Memory B cell (primary cell): Measurements from ENCODE around the gene RUFY2.
"Not testable (repeated sequence)": the region's sequence is repeated elsewhere in the genome, so short reads cannot be mapped to it uniquely, and the experiment has no call there.

Experiments
- ATAC-seq: fragments of 150-1000 bp; cut with Tn5 transposase; 2 replicates; pipeline ENCODE4 v1.10.0; 2021; ENCODE audit warnings: low read depth, mild to moderate bottlenecking, moderate library complexity
- DNase-seq, 2 donors: peaks; one replicate each; pipeline ENCODE4 v3.0.0; 2022; ENCODE audit warnings: low spot score in 2 of 2
- H3K27ac Mint-ChIP-seq: one replicate; pipeline ENCODE4 v1.8.0; 2022; ENCODE audit warnings: mild to moderate bottlenecking, moderate library complexity, mixed read lengths
- H3K27me3 Mint-ChIP-seq: one replicate; pipeline ENCODE4 v1.8.0; 2022; ENCODE audit warnings: mixed read lengths
- H3K36me3 Mint-ChIP-seq: one replicate; pipeline ENCODE4 v1.8.0; 2022; ENCODE audit warnings: mild to moderate bottlenecking, mixed read lengths
- H3K4me1 Mint-ChIP-seq: one replicate; pipeline ENCODE4 v1.8.0; 2022; ENCODE audit warnings: mixed read lengths
- H3K4me3 Mint-ChIP-seq: one replicate; pipeline ENCODE4 v1.8.0; 2022; ENCODE audit warnings: mild to moderate bottlenecking, moderate library complexity, mixed read lengths
- H3K9me3 Mint-ChIP-seq: one replicate; pipeline ENCODE4 v1.8.0; 2022; ENCODE audit warnings: mixed read lengths

RUFY2 gene

GRCh38 chr10:68406815-68407548 lies at the start of gene RUFY2:
Gene RUFY2, minus strand, starts transcription at chr10:68407277. Its CDS starts 88 bp downstream, at chr10:68407189.
- Mint-ChIP-seq H3K4me3 (peak within 1 kb of the TSS; percentile 94), H3K4me1 (peaks cover 12% of the 10 kb centered on the region), H3K9me3 (no peaks in the 10 kb centered on the region), H3K27ac (peak within 1 kb of the TSS; percentile 93), H3K36me3 (no peaks in the 10 kb centered on the region), H3K27me3 (no peaks in the 10 kb centered on the region)
- ATAC-seq (peak; percentile 94), DNase-seq (peak; percentile 80 to 90)

- ATAC-seq, H3K4me1 Mint-ChIP-seq, H3K9me3 Mint-ChIP-seq, DNase-seq, H3K4me3 Mint-ChIP-seq, H3K27ac Mint-ChIP-seq, H3K27me3 Mint-ChIP-seq, H3K36me3 Mint-ChIP-seq: not testable (repeated sequence)
These were observed 42.6 kb upstream of the RUFY2 start for GRCh38 chr10:68449698-68450097.

GRCh38 chr10:68446179-68446578 lies 39.1 kb upstream of the RUFY2 start:
- DNase-seq (no peak), ATAC-seq (no peak)
- Mint-ChIP-seq H3K4me3 (no peak overlapping the region), H3K27me3 (no peaks in the 10 kb centered on the region), H3K36me3 (no peaks in the 10 kb centered on the region), H3K9me3 (no peaks in the 10 kb centered on the region), H3K27ac (no peak overlapping the region), H3K4me1 (no peaks in the 10 kb centered on the region)

GRCh38 chr10:68442971-68443370 lies 35.9 kb upstream of the RUFY2 start:
- H3K27me3 Mint-ChIP-seq: no peaks in the 10 kb centered on the region
- ATAC-seq (no peak), DNase-seq (no peak)
- no peaks in the 10 kb centered on the region for H3K4me1 Mint-ChIP-seq
- no peak overlapping the region for H3K4me3 Mint-ChIP-seq
- no peaks in the 10 kb centered on the region for H3K36me3 Mint-ChIP-seq
- no peak overlapping the region for H3K27ac Mint-ChIP-seq
- no peaks in the 10 kb centered on the region for H3K9me3 Mint-ChIP-seq

GRCh38 chr10:68440898-68441297 lies 33.8 kb upstream of the RUFY2 start:
- H3K27me3 Mint-ChIP-seq: no peaks in the 10 kb centered on the region
- H3K4me3 Mint-ChIP-seq: no peak overlapping the region
- ATAC-seq (no peak), DNase-seq (no peak)
- no peaks in the 10 kb centered on the region for H3K9me3 Mint-ChIP-seq
- H3K36me3 Mint-ChIP-seq: peaks cover 2% of the 10 kb centered on the region
- H3K27ac Mint-ChIP-seq: no peak overlapping the region
- peaks cover 3% of the 10 kb centered on the region for H3K4me1 Mint-ChIP-seq

- Mint-ChIP-seq H3K4me1 (peaks cover 4% of the 10 kb centered on the region), H3K4me3 (no peak overlapping the region), H3K9me3 (no peaks in the 10 kb centered on the region), H3K27me3 (no peaks in the 10 kb centered on the region), H3K36me3 (peaks cover 2% of the 10 kb centered on the region), H3K27ac (no peak overlapping the region)
- no peak for DNase-seq
- ATAC-seq: peak; percentile 54
These were observed 28.7 kb upstream of the RUFY2 start for GRCh38 chr10:68435803-68436202.

GRCh38 chr10:68434657-68435056 lies 27.6 kb upstream of the RUFY2 start:
- no peak for ATAC-seq
- H3K27me3 Mint-ChIP-seq: no peaks in the 10 kb centered on the region
- H3K4me1 Mint-ChIP-seq: peaks cover 4% of the 10 kb centered on the region
- H3K36me3 Mint-ChIP-seq: peaks cover 2% of the 10 kb centered on the region
- H3K27ac Mint-ChIP-seq: no peak overlapping the region
- H3K9me3 Mint-ChIP-seq: no peaks in the 10 kb centered on the region
- no peak overlapping the region for H3K4me3 Mint-ChIP-seq
- no peak for DNase-seq

GRCh38 chr10:68428396-68429104 lies 21.5 kb upstream of the RUFY2 start:
- H3K27me3 Mint-ChIP-seq: no peaks in the 10 kb centered on the region
- ATAC-seq (no peak), DNase-seq (no peak)
- H3K9me3 Mint-ChIP-seq: no peaks in the 10 kb centered on the region
- no peak overlapping the region for H3K27ac Mint-ChIP-seq
- no peak overlapping the region for H3K4me3 Mint-ChIP-seq
- no peaks in the 10 kb centered on the region for H3K4me1 Mint-ChIP-seq
- peaks cover 4% of the 10 kb centered on the region for H3K36me3 Mint-ChIP-seq

GRCh38 chr10:68424454-68425014 lies 17.5 kb upstream of the RUFY2 start:
- Mint-ChIP-seq H3K4me3 (no peak overlapping the region), H3K27ac (no peak overlapping the region), H3K27me3 (no peaks in the 10 kb centered on the region), H3K9me3 (no peaks in the 10 kb centered on the region), H3K36me3 (peaks cover 4% of the 10 kb centered on the region), H3K4me1 (no peaks in the 10 kb centered on the region)
- ATAC-seq (no peak), DNase-seq (no peak)

GRCh38 chr10:68423522-68423921 lies 16.4 kb upstream of the RUFY2 start:
- no peak for DNase-seq
- H3K36me3 Mint-ChIP-seq: peaks cover 4% of the 10 kb centered on the region
- no peaks in the 10 kb centered on the region for H3K27me3 Mint-ChIP-seq
- H3K4me3 Mint-ChIP-seq: no peak overlapping the region
- H3K4me1 Mint-ChIP-seq: no peaks in the 10 kb centered on the region
- H3K27ac Mint-ChIP-seq: no peak overlapping the region
- ATAC-seq: no peak
- no peaks in the 10 kb centered on the region for H3K9me3 Mint-ChIP-seq

GRCh38 chr10:68419376-68419775 lies 12.3 kb upstream of the RUFY2 start:
- Mint-ChIP-seq H3K27ac (no peak overlapping the region), H3K4me1 (no peaks in the 10 kb centered on the region), H3K4me3 (no peak overlapping the region), H3K9me3 (no peaks in the 10 kb centered on the region), H3K27me3 (no peaks in the 10 kb centered on the region), H3K36me3 (peaks cover 4% of the 10 kb centered on the region)
- ATAC-seq: no peak
- DNase-seq: no peak

- H3K27me3 Mint-ChIP-seq: no peaks in the 10 kb centered on the region
- no peak overlapping the region for H3K27ac Mint-ChIP-seq
- DNase-seq: no peak
- H3K9me3 Mint-ChIP-seq: no peaks in the 10 kb centered on the region
- H3K4me1 Mint-ChIP-seq: peaks cover 12% of the 10 kb centered on the region
- H3K36me3 Mint-ChIP-seq: no peaks in the 10 kb centered on the region
- no peak for ATAC-seq
- H3K4me3 Mint-ChIP-seq: no peak overlapping the region
These were observed 1.9 kb upstream of the RUFY2 start for GRCh38 chr10:68408898-68409518.

- Mint-ChIP-seq H3K4me1 (peaks cover 12% of the 10 kb centered on the region), H3K27me3 (no peaks in the 10 kb centered on the region), H3K27ac (peak overlapping the region; percentile 93), H3K4me3 (peak overlapping the region; percentile 94), H3K9me3 (no peaks in the 10 kb centered on the region), H3K36me3 (no peaks in the 10 kb centered on the region)
- DNase-seq (no peak), ATAC-seq (peak; percentile 9)
These were observed 814 bp downstream of the RUFY2 start for GRCh38 chr10:68406111-68406814.

- DNase-seq (no peak), ATAC-seq (no peak)
- H3K36me3 Mint-ChIP-seq: peaks cover 7% of the 10 kb centered on the region
- no peaks in the 10 kb centered on the region for H3K27me3 Mint-ChIP-seq
- no peak overlapping the region for H3K4me3 Mint-ChIP-seq
- H3K9me3 Mint-ChIP-seq: no peaks in the 10 kb centered on the region
- H3K4me1 Mint-ChIP-seq: peaks cover 14% of the 10 kb centered on the region
- H3K27ac Mint-ChIP-seq: no peak overlapping the region
These were observed 3.4 kb downstream of the RUFY2 start for GRCh38 chr10:68403701-68404100.
